SK-N-SH (cell line): Measurements from ENCODE around the gene STOML2.

Source experiments
- CHD2 ChIP-seq: fragments of 150-350 bp; IDR thresholded peaks from 2 replicates; pipeline ENCODE4 v1.6.1; 2018; ENCODE audit warnings: low read length; ENCODE audit not compliant: partially characterized antibody
- CTCF ChIP-seq: fragments of 200-600 bp; sonication (generic); IDR thresholded peaks from 2 replicates; pipeline ENCODE4 v1.6.1; 2017; ENCODE audit warnings: antibody characterized with exemption, mild to moderate bottlenecking, moderate library complexity
- ELF1 ChIP-seq: IDR thresholded peaks from 2 replicates; pipeline ENCODE4 v1.4.0; 2012
- EP300 ChIP-seq, 2 experiments: IDR thresholded peaks; 2 replicates each; pipeline versions ENCODE4 v1.4.0 to v1.6.1; 2012; ENCODE audit warnings: borderline replicate concordance in 1 of 2, low read depth in 1 of 2, low read length in 1 of 2
- EZH2phosphoT487 ChIP-seq: fragments of 200-600 bp; sonication (generic); IDR thresholded peaks from 2 replicates; pipeline ENCODE4 v1.6.1; 2017; ENCODE audit warnings: low read depth, mixed run types, mild to moderate bottlenecking, antibody characterized with exemption, moderate library complexity, borderline replicate concordance
- JUND ChIP-seq: IDR thresholded peaks from 2 replicates; pipeline ENCODE4 v1.4.0; 2012
- MXI1 ChIP-seq: IDR thresholded peaks from 2 replicates; pipeline ENCODE4 v1.6.1; 2012; ENCODE audit warnings: mild to moderate bottlenecking, low read depth, low read length, improper control_type of control experiment
- RAD21 ChIP-seq: IDR thresholded peaks from 2 replicates; pipeline ENCODE4 v1.6.1; 2012; ENCODE audit warnings: mild to moderate bottlenecking, low read length
- RCOR1 ChIP-seq: fragments of 150-350 bp; IDR thresholded peaks from 2 replicates; pipeline ENCODE4 v1.6.1; 2017; ENCODE audit warnings: antibody characterized with exemption, low read length
- REST ChIP-seq: IDR thresholded peaks from 2 replicates; pipeline ENCODE4 v1.6.1; 2012; ENCODE audit warnings: mild to moderate bottlenecking, low read depth, low read length, moderate library complexity
- TAF1 ChIP-seq: IDR thresholded peaks from 2 replicates; pipeline ENCODE4 v1.6.1; 2012; ENCODE audit warnings: low read depth, mild to moderate bottlenecking, low read length, moderate library complexity, borderline replicate concordance
- USF1 ChIP-seq: IDR thresholded peaks from 2 replicates; pipeline ENCODE4 v1.4.0; 2012; ENCODE audit warnings: low read depth, borderline replicate concordance

GRCh38 chr9:35067056-35067455, 35.9 kb downstream of the STOML2 start:
- TF ChIP-seq USF1 (no peak), TAF1 (no peak), MXI1 (no peak), CTCF (no peak), REST (no peak), JUND (no peak), EZH2phosphoT487 (no peak), RAD21 (no peak), RCOR1 (no peak), EP300 (IDR thresholded peaks at IDR 0.05; ENCODE audit: borderline replicate concordance in 1 of 2, low read depth in 1 of 2, low read length in 1 of 2) (no peak), ELF1 (no peak), CHD2 (no peak)
